ENCODE data around the gene CD74. TPM values are rescaled to one million over a fixed set of nuclear protein-coding genes. Genes with fewer than 3 reads are reported as not detected.

The CD74 gene
- total RNA-seq (100 to 1,000 TPM; 178 to 181 TPM), polyA plus RNA-seq (100 to 1,000 TPM; 295 to 703 TPM)

DNA sequence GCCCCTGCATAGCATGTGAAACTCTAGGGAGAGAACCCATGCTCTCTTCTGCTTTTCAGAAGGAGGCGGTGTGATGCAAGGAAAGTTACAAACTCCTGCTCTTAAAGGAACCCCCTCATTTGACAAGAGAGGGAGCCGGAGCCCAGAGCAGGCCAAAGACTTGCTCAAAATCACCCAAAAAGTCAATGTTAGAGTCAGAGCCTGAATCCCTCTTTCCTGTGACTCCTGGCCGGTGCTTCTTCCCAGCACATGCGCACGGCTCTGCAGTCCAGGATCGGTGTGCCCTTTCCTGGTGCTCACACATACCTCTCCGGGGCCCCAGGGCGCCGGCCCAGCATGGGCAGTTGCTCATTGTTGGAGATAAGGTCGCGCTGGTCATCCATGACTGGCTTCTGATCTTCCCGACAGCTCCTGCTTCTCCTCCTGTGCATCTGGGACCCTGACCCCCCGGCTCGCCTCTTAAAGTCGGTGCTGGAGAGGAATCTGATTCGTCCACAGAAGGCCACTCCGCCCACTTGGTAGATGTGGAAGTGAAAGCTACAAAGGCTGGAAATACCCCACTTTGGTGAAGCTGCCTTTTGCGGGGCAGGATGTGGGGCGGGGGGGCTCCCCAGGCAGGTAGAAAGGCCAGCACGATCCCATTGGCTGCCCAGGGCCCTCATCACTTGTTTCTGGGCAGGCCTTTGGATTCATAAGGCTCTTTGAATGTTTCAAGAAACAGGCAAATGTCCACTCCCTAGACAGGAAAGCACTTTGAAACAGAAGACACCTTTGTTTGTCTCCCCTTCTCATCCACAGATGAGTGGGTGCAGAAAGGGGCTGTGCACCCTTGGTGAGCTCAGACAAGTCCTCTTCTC lies at the start of gene CD74:
CD74 (minus strand) TSS at position 592 of the 857 bp plus-strand sequence; CDS start at position 431, 161 bp downstream.
- H3K9me3 Mint-ChIP-seq = peaks cover 0 to 2% (median 0%) of the 10 kb centered on the region in 8 donors
- no peaks in the 10 kb centered on the region for H3K9me3 ChIP-seq (ENCODE audit: control insufficient read depth in 1 of 2, low read length in 2 of 2)
- POLR2A ChIA-PET (ENCODE audit: partially characterized antibody) = interaction anchor here (0.6 to 6.1 kb wide), 15 partner anchors 10 to 668 kb away, joined by 3 to 86 read pairs (median 4); partner anchors contain the start of genes DCTN4, RBM22, RPS14 and TNIP1
- H3K4me3 Mint-ChIP-seq = peak within 1 kb of the TSS; percentile 97 to 100 (median 99)
- H3K27me3 Mint-ChIP-seq = no peaks in the 10 kb centered on the region
- H3K27ac ChIP-seq (ENCODE audit: low read depth, low read length) = peak within 1 kb of the TSS; percentile 98
- H3K36me3 Mint-ChIP-seq = peaks cover 0 to 17% of the 10 kb centered on the region in 2 donors
- H3K4me3 ChIP-seq (ENCODE audit: low read length in 2 of 2) = peak within 1 kb of the TSS; percentile 78 to 91
- CTCF ChIA-PET (ENCODE audit: partially characterized antibody) = interaction anchor here (1.0 to 6.3 kb wide), 7 partner anchors 14 to 288 kb away, joined by 3 to 48 read pairs (median 7); partner anchors contain the start of gene RPS14
- H3K4me1 Mint-ChIP-seq = peaks cover 26 to 50% (median 37%) of the 10 kb centered on the region in 4 donors
- DNase-seq = peak; percentile 92 to 98 (median 94)
- peaks cover 9% of the 10 kb centered on the region for H3K36me3 ChIP-seq (ENCODE audit: insufficient read depth, low read length)
- peak within 1 kb of the TSS; percentile 99 to 100 (median 99) for H3K27ac Mint-ChIP-seq
- H3K27me3 ChIP-seq (ENCODE audit: insufficient read depth, low read length) = no peaks in the 10 kb centered on the region
- H3K4me1 ChIP-seq (ENCODE audit: insufficient read depth, low read length) = peaks cover 50% of the 10 kb centered on the region
- intact Hi-C loops (cut with micrococcal nuclease) = loop anchor here (1.0 to 5.0 kb wide), 5 partner anchors 24 to 745 kb away; partner anchors contain the start of genes ANXA6, RBM22, RPS14 and TCOF1

DNA sequence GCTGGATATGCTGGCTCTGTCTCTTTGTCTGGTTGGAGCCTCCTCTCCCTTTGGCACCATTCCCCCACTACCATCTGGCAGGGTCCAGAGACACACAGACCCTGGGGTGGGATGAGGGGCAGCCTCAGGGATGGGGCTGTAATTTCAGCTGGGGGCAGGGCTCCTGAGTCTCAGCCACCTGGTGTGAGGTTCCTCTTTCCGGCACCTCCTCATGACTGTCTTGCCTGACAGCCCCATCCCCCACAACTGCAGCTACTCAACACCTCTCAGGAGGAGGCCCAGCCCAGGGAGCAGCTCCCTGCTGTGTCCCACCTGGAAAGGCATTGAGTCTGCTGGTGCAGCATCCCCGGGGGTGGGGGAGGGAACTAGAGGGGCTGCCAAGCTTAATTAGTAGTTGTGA lies 48.5 kb upstream of the CD74 start:
- no peaks in the 10 kb centered on the region for H3K27me3 Mint-ChIP-seq
- H3K9me3 Mint-ChIP-seq = no peaks in the 10 kb centered on the region
- no peaks in the 10 kb centered on the region for H3K36me3 Mint-ChIP-seq
- no peaks in the 10 kb centered on the region for H3K36me3 ChIP-seq (ENCODE audit: insufficient read depth, low read length)
- intact Hi-C loops (cut with micrococcal nuclease) = no loop called here
- no peak overlapping the region for H3K4me3 Mint-ChIP-seq
- no peak for DNase-seq
- H3K4me1 ChIP-seq (ENCODE audit: insufficient read depth, low read length) = peaks cover 19% of the 10 kb centered on the region
- ChIA-PET POLR2A (ENCODE audit: partially characterized antibody) (interaction anchor here (1.0 kb wide), 1 partner anchor 12 kb away, joined by 4 read pairs; the partner anchor contains the start of gene RPS14), CTCF (ENCODE audit: partially characterized antibody) (interaction anchor here (1.0 to 3.7 kb wide), 4 partner anchors 11 to 587 kb away, joined by 3 to 36 read pairs (median 4); partner anchors contain the start of genes RPS14 and SMIM3)
- no peak overlapping the region for H3K27ac ChIP-seq (ENCODE audit: low read depth, low read length)
- H3K9me3 ChIP-seq (ENCODE audit: control insufficient read depth in 1 of 2, low read length in 2 of 2) = no peaks in the 10 kb centered on the region
- peak overlapping the region in 1 of 7 donors; percentile 8 for H3K27ac Mint-ChIP-seq
- H3K4me3 ChIP-seq (ENCODE audit: low read length in 2 of 2) = no peak overlapping the region
- no peaks in the 10 kb centered on the region for H3K27me3 ChIP-seq (ENCODE audit: insufficient read depth, low read length)
- peaks cover 12 to 29% (median 21%) of the 10 kb centered on the region in 4 donors for H3K4me1 Mint-ChIP-seq

DNA sequence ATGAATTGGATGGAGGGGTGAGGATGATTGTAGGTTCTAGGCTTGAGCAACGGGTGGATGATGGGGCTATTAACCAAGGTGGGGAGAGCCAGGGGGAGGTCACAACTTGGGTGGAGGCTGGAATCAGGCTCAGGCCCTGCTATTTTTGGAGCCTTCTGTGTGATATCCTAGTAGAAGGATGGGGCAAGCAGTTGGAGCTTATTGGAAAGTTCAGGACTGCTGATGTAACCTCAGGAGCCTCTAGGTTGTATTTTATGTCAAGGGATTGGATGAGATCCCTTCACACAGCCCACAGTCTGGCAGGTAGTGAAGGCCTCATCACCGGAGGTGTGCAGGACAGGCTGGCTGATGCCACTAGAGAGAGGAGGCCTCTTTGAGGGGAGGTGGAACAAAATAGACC lies 48.1 kb upstream of the CD74 start:
- H3K4me1 Mint-ChIP-seq = peaks cover 12 to 29% (median 21%) of the 10 kb centered on the region in 4 donors
- intact Hi-C loops (cut with micrococcal nuclease) = no loop called here
- Histone ChIP-seq H3K4me3 (ENCODE audit: low read length in 2 of 2) (no peak overlapping the region), H3K9me3 (ENCODE audit: control insufficient read depth in 1 of 2, low read length in 2 of 2) (no peaks in the 10 kb centered on the region), H3K4me1 (ENCODE audit: insufficient read depth, low read length) (peaks cover 19% of the 10 kb centered on the region), H3K27me3 (ENCODE audit: insufficient read depth, low read length) (no peaks in the 10 kb centered on the region), H3K36me3 (ENCODE audit: insufficient read depth, low read length) (no peaks in the 10 kb centered on the region), H3K27ac (ENCODE audit: low read depth, low read length) (no peak overlapping the region)
- H3K9me3 Mint-ChIP-seq = no peaks in the 10 kb centered on the region
- H3K36me3 Mint-ChIP-seq = no peaks in the 10 kb centered on the region
- ChIA-PET POLR2A (ENCODE audit: partially characterized antibody) (interaction anchor here (1.0 kb wide), 1 partner anchor 12 kb away, joined by 4 read pairs; the partner anchor contains the start of gene RPS14), CTCF (ENCODE audit: partially characterized antibody) (interaction anchor here (1.0 to 4.6 kb wide), 5 partner anchors 10 to 588 kb away, joined by 3 to 36 read pairs (median 4); partner anchors contain the start of genes RPS14 and SMIM3)
- no peak for DNase-seq
- H3K27ac Mint-ChIP-seq = peak overlapping the region in 5 of 7 donors; percentile 1 to 75 (median 66)
- no peaks in the 10 kb centered on the region for H3K27me3 Mint-ChIP-seq
- H3K4me3 Mint-ChIP-seq = no peak overlapping the region

DNA sequence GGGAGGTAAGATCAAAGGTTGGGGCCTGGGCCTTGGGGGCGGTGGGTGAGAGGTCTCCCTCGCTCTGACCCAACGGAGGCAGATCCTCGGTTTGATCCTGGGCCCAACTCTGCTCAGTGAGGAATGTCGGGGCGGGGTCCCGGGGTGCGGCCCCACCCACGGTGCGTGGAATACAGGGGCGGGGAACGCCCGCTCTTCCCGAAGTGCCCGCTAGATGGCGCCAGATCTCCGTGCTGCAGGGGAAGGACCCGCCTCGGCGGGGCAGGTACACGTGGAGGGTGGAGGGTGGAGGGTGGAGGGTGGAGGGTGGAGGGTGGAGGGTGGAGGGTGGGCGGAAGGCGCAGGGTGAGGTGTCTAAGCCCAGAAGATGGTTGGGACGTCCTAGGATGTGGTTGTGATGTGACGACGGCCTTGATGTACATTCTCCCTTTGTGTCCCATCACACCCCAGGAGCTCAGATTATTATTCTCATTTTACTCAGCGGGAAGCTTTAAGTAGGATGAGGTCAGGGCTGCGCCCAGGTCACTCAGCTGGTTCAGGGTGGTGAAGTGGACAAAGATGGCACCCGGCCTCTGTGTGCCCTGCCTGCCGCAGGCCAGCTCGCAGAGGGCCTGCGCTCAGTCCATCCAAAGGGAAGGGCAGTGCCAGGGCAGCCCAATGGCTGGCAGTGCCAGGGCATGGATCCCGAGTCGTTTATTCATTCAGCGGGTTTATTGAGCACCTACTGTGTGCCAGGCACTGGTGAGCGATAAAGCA lies 46.3 kb upstream of the CD74 start:
- H3K9me3 Mint-ChIP-seq = no peaks in the 10 kb centered on the region
- Histone ChIP-seq H3K4me1 (ENCODE audit: insufficient read depth, low read length) (peaks cover 19% of the 10 kb centered on the region), H3K36me3 (ENCODE audit: insufficient read depth, low read length) (no peaks in the 10 kb centered on the region), H3K27me3 (ENCODE audit: insufficient read depth, low read length) (no peaks in the 10 kb centered on the region), H3K9me3 (ENCODE audit: control insufficient read depth in 1 of 2, low read length in 2 of 2) (no peaks in the 10 kb centered on the region), H3K27ac (ENCODE audit: low read depth, low read length) (no peak overlapping the region), H3K4me3 (ENCODE audit: low read length in 2 of 2) (no peak overlapping the region)
- no peaks in the 10 kb centered on the region for H3K36me3 Mint-ChIP-seq
- DNase-seq = peak; percentile 82 to 86 (median 82)
- H3K27me3 Mint-ChIP-seq = no peaks in the 10 kb centered on the region
- POLR2A ChIA-PET (ENCODE audit: partially characterized antibody) = interaction anchor here (1.3 to 1.8 kb wide), 2 partner anchors 10 to 387 kb away, joined by 5 to 8 read pairs; partner anchors contain the start of genes IRGM and RPS14
- peaks cover 12 to 29% (median 21%) of the 10 kb centered on the region in 4 donors for H3K4me1 Mint-ChIP-seq
- H3K4me3 Mint-ChIP-seq = peak overlapping the region in 5 of 8 donors; percentile 29 to 72 (median 49)
- CTCF ChIA-PET (ENCODE audit: partially characterized antibody) = interaction anchor here (0.6 to 4.6 kb wide), 21 partner anchors 8 to 769 kb away, joined by 3 to 36 read pairs (median 5); partner anchors contain the start of genes CD74, DCTN4, IRGM and RBM22
- peak overlapping the region; percentile 52 to 88 (median 70) for H3K27ac Mint-ChIP-seq
- intact Hi-C loops (cut with micrococcal nuclease) = loop anchor here (1.0 to 10.0 kb wide), 8 partner anchors 10 to 696 kb away; partner anchors contain the start of genes ANXA6, RPS14 and SMIM3

DNA sequence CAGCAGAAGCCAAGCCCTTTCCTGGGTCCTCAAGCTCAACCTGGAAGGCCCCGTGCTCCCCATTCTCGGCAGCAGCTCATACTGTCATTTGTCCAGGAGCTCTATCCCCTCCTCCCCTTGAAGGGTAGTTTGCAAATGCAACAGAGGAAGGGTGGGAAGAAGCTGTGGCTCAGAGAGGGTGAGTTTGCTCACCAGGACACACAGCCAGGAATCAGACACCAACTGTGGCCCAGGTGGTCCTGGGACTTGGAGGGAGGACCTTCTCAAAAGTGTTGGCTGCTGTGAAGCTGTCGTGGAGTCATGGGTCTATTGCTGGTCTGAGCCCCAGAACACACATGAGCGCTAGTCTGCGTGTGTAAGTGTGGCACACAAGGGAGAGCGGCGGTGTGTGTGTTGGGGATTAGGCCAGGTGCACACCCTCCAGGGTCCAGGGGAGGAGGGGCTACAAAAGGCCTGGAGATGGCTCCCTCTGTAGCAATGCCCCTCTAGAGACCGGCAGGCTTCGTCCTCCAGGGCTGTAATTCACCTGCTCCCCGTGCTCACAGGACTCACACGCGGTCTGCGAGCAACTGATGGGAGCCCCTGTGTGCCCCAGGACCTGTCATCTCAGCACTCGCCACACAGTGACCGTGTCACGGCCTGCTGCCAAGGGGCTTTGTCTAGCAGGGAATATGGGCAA lies 45.0 kb upstream of the CD74 start:
- Mint-ChIP-seq H3K36me3 (no peaks in the 10 kb centered on the region), H3K9me3 (no peaks in the 10 kb centered on the region), H3K4me1 (peaks cover 12 to 29% (median 21%) of the 10 kb centered on the region in 4 donors), H3K27me3 (no peaks in the 10 kb centered on the region), H3K27ac (peak overlapping the region in 3 of 7 donors; percentile 16 to 36 (median 36)), H3K4me3 (peak overlapping the region in 5 of 8 donors; percentile 6 to 45 (median 36))
- POLR2A ChIA-PET (ENCODE audit: partially characterized antibody) = interaction anchor here (1.3 to 1.7 kb wide), 2 partner anchors 243 to 389 kb away, joined by 4 to 5 read pairs; partner anchors contain the start of genes IRGM and RBM22
- H3K4me1 ChIP-seq (ENCODE audit: insufficient read depth, low read length) = peaks cover 19% of the 10 kb centered on the region
- H3K27me3 ChIP-seq (ENCODE audit: insufficient read depth, low read length) = no peaks in the 10 kb centered on the region
- no peaks in the 10 kb centered on the region for H3K36me3 ChIP-seq (ENCODE audit: insufficient read depth, low read length)
- CTCF ChIA-PET (ENCODE audit: partially characterized antibody) = interaction anchor here (0.6 to 4.6 kb wide), 26 partner anchors 7 to 771 kb away, joined by 3 to 36 read pairs (median 4); partner anchors contain the start of genes RBM22, RPS14 and SMIM3
- no peak overlapping the region for H3K27ac ChIP-seq (ENCODE audit: low read depth, low read length)
- H3K9me3 ChIP-seq (ENCODE audit: control insufficient read depth in 1 of 2, low read length in 2 of 2) = no peaks in the 10 kb centered on the region
- intact Hi-C loops (cut with micrococcal nuclease) = loop anchor here (1.0 to 10.0 kb wide), 7 partner anchors 8 to 697 kb away; partner anchors contain the start of genes ANXA6, RPS14 and SMIM3
- H3K4me3 ChIP-seq (ENCODE audit: low read length in 2 of 2) = no peak overlapping the region
- no peak for DNase-seq

DNA sequence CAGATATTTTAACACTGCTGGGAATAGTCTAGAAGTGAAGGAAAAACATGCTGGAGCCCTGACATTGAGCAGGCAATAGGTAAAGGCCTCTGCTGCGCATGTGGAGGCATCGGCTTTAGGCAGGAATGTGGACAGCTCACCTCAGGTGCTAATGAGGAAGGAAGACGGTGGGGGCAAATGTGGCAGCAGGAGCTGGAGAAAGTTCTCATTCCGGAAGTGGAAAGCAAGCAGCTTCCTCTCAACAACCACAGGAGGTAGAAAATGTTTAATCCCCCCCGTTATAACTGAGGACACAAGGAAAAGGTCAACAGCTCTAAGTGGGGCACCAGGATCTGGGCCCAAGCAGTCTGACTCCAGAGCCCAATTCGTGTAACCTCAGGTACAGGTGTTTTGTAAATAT lies 44.4 kb upstream of the CD74 start:
- H3K9me3 Mint-ChIP-seq = no peaks in the 10 kb centered on the region
- no peak for DNase-seq
- no peaks in the 10 kb centered on the region for H3K27me3 Mint-ChIP-seq
- Histone ChIP-seq H3K36me3 (ENCODE audit: insufficient read depth, low read length) (no peaks in the 10 kb centered on the region), H3K27me3 (ENCODE audit: insufficient read depth, low read length) (no peaks in the 10 kb centered on the region), H3K4me1 (ENCODE audit: insufficient read depth, low read length) (peaks cover 19% of the 10 kb centered on the region), H3K9me3 (ENCODE audit: control insufficient read depth in 1 of 2, low read length in 2 of 2) (no peaks in the 10 kb centered on the region), H3K27ac (ENCODE audit: low read depth, low read length) (no peak overlapping the region), H3K4me3 (ENCODE audit: low read length in 2 of 2) (no peak overlapping the region)
- intact Hi-C loops (cut with micrococcal nuclease) = loop anchor here (5.0 to 10.0 kb wide), 2 partner anchors 345 to 698 kb away; partner anchors contain the start of gene ANXA6
- no peaks in the 10 kb centered on the region for H3K36me3 Mint-ChIP-seq
- H3K4me3 Mint-ChIP-seq = peak overlapping the region in 6 of 8 donors; percentile 8 to 50 (median 46)
- peaks cover 12 to 29% (median 21%) of the 10 kb centered on the region in 4 donors for H3K4me1 Mint-ChIP-seq
- ChIA-PET POLR2A (ENCODE audit: partially characterized antibody) (interaction anchor here (1.3 to 1.7 kb wide), 2 partner anchors 244 to 389 kb away, joined by 4 to 5 read pairs; partner anchors contain the start of genes IRGM and RBM22), CTCF (ENCODE audit: partially characterized antibody) (interaction anchor here (0.7 to 4.6 kb wide), 16 partner anchors 9 to 659 kb away, joined by 3 to 24 read pairs (median 4); partner anchors contain the start of genes RBM22 and SMIM3)
- H3K27ac Mint-ChIP-seq = peak overlapping the region; percentile 5 to 84 (median 48)

All from CD4-positive, alpha-beta memory T cell (primary cell).